ENCODE measurements around the gene MBD6. TPM values are rescaled to one million over a fixed set of nuclear protein-coding genes. Genes with fewer than 3 reads are reported as not detected.
A peak's percentile ranks its signal among the peaks of the same experiment; 100 is the strongest.

The MBD6 gene
- total RNA-seq, 1 experiment from 2014 or later = 66.8 TPM

DNA sequence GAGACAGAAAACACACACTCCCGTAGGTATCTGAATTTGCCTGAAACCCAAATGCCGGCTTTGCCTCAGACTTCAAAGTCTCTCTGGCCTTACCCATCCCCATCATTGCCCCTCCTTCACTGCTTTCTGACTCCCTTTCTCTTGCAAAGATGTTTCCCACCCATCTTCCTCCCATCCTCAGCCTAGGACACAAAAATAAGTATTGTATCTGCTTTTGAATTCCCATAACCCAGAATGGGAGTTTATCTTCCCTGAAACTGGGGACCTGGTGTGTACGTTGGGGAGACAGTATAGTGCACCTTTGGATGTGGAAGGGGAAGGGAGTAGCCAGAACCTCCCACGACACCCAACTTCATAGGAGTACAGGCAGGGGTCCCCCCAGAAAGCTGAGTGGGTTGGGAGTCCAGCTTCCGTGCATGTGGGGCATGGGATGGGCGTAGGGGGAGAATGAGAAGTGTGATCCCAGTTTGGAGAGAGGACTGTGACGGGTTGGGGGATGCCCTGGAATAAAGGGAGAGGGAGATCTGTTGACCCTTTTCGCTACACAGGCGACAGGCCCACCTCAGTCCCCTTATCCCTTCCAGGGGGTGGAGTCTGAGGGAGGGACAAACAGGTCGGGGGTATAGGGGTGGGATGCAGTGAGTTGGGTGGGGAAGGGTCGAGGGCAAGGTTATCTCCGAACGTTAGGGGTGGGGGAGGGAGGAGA lies 26.7 kb downstream of the MBD6 start:
- Mint-ChIP-seq H3K27me3 (ENCODE audit: low read depth) (peaks cover 22% of the 10 kb centered on the region), H3K36me3 (ENCODE audit: insufficient read depth in 1 of 3, low read depth in 3 of 3) (peaks cover 3 to 11% (median 10%) of the 10 kb centered on the region in 3 experiments; a peak in 5 of 7 replicates), H3K9me3 (no peaks in the 10 kb centered on the region), H3K4me3 (peak overlapping the region; percentile 84 to 89), H3K27ac (peak overlapping the region in 2 of 3 experiments; percentile 0 to 66; a peak in 1 of 7 replicates), H3K4me1 (peaks cover 51 to 65% of the 10 kb centered on the region in 2 experiments)
- Histone ChIP-seq H2BK5ac (ENCODE audit: insufficient read length, low read length) (no peak overlapping the region), H4K8ac (replicated peaks; ENCODE audit: insufficient read length, low read depth, low read length) (no peak overlapping the region), H2BK120ac (ENCODE audit: low read depth, low read length, poor library complexity, severe bottlenecking) (no peak overlapping the region), H2BK20ac (ENCODE audit: low read depth, low read length, poor library complexity, severe bottlenecking) (no peak overlapping the region), H3K4ac (ENCODE audit: low read depth, low read length) (no peak overlapping the region), H3K27ac (ENCODE audit: insufficient read length, low read depth, low read length) (no peak overlapping the region), H3K23ac (ENCODE audit: insufficient read length, low read depth, low read length) (no peak overlapping the region), H3K79me1 (ENCODE audit: insufficient read depth, low read depth, low read length, poor library complexity, severe bottlenecking) (peaks cover 14% of the 10 kb centered on the region), H2BK12ac (ENCODE audit: insufficient read length, low read depth, low read length) (no peak overlapping the region), H4K91ac (ENCODE audit: insufficient read length, low read depth, low read length) (no peak overlapping the region), H2BK15ac (ENCODE audit: low read depth, low read length) (no peak overlapping the region), H3K79me2 (ENCODE audit: insufficient read depth, low read length) (no peaks in the 10 kb centered on the region; the same call in 1 of the 2 replicates), H4K5ac (ENCODE audit: insufficient read length, low read depth, low read length) (no peak overlapping the region), H3K9me3 (ENCODE audit: control insufficient read depth, low read depth, low read length) (no peaks in the 10 kb centered on the region), H4K20me1 (ENCODE audit: control insufficient read depth, insufficient read depth, insufficient read length) (no peaks in the 10 kb centered on the region), H3K23me2 (ENCODE audit: insufficient read length, low read depth, low read length, poor library complexity, severe bottlenecking) (peaks cover 16% of the 10 kb centered on the region), H3K4me1 (ENCODE audit: insufficient read depth, low read length) (peaks cover 11% of the 10 kb centered on the region), H3K18ac (ENCODE audit: insufficient read length, low read depth, low read length) (no peak overlapping the region), H2AK5ac (ENCODE audit: insufficient read length, low read length) (no peak overlapping the region), H3K9ac (ENCODE audit: extremely low read depth, insufficient read length, low read length) (no peak overlapping the region), H3K27me3 (ENCODE audit: insufficient read depth, low read length) (no peaks in the 10 kb centered on the region; the same call in 1 of the 2 replicates), H3T11ph (ENCODE audit: low read length) (no peak overlapping the region), H2AFZ (ENCODE audit: low read length) (no peak overlapping the region), H3K56ac (ENCODE audit: insufficient read length, low read depth, low read length) (no peak overlapping the region), H3K14ac (ENCODE audit: insufficient read depth, low read length) (no peak overlapping the region), H3K4me2 (ENCODE audit: insufficient read depth, insufficient read length, low read length) (peak overlapping the region; percentile 56)
- TF ChIP-seq, protein P1, sequence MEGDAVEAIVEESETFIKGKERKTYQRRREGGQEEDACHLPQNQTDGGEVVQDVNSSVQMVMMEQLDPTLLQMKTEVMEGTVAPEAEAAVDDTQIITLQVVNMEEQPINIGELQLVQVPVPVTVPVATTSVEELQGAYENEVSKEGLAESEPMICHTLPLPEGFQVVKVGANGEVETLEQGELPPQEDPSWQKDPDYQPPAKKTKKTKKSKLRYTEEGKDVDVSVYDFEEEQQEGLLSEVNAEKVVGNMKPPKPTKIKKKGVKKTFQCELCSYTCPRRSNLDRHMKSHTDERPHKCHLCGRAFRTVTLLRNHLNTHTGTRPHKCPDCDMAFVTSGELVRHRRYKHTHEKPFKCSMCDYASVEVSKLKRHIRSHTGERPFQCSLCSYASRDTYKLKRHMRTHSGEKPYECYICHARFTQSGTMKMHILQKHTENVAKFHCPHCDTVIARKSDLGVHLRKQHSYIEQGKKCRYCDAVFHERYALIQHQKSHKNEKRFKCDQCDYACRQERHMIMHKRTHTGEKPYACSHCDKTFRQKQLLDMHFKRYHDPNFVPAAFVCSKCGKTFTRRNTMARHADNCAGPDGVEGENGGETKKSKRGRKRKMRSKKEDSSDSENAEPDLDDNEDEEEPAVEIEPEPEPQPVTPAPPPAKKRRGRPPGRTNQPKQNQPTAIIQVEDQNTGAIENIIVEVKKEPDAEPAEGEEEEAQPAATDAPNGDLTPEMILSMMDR (conservative IDR thresholded peaks at IDR 0.05) = no peak
- DNase-seq = no peak
- no CpG with 5 or more reads among the region's 13 CpGs for WGBS (ENCODE audit: extremely low coverage, insufficient read length, low lambda C conversion rate)

Data from H9 (cell line).